B cell (primary cell): Measurements from ENCODE around the gene TSHZ3.

ENCODE experiments used
- EZH2 ChIP-seq: IDR thresholded peaks from 2 replicates; pipeline ENCODE4 v1.6.1; 2012; ENCODE audit warnings: borderline replicate concordance, low read depth, mild to moderate bottlenecking, moderate library complexity, low read length; ENCODE audit not compliant: insufficient read depth, poor library complexity, severe bottlenecking
- TF ChIP-seq, protein P1 (sequence below): fragments of 200-600 bp; IDR thresholded peaks from one replicate; pipeline ENCODE4 v1.8.0; 2022; ENCODE audit warnings: antibody characterized with exemption, mild to moderate bottlenecking

DNA sequence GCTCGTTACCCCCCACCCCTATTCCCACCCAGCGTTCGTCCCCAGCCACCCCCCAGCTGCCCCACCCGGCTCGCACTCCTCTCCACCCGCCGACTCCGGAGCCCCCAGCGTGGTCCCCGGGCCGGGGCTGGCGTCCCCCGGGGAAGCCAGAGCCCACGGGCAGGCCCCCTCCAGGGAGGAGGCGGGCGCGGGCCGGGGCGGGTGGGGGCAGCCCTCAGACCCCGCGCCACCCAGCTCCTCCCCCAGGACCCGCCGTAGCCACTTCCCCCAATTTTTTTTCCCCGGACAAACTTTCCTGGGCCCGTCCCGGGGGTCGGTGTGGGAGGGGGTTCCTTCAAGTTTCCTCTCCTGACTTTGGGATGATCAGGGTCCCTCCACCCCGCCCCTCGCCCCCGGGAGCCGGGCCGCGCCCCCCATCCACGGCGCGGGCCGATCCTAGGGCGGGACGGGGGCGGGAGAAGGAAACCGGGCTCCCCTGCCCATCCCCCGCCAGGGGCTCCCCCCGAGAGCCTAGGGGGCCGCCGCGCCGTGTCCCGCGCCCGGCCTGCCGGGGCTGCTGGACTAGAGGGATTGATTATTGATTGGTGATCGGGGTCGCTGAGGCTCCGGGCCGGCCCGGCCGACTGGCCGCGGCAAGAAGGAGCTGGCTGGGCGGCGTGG is 927 bp upstream of the TSHZ3 start:
- TF ChIP-seq, protein P1, sequence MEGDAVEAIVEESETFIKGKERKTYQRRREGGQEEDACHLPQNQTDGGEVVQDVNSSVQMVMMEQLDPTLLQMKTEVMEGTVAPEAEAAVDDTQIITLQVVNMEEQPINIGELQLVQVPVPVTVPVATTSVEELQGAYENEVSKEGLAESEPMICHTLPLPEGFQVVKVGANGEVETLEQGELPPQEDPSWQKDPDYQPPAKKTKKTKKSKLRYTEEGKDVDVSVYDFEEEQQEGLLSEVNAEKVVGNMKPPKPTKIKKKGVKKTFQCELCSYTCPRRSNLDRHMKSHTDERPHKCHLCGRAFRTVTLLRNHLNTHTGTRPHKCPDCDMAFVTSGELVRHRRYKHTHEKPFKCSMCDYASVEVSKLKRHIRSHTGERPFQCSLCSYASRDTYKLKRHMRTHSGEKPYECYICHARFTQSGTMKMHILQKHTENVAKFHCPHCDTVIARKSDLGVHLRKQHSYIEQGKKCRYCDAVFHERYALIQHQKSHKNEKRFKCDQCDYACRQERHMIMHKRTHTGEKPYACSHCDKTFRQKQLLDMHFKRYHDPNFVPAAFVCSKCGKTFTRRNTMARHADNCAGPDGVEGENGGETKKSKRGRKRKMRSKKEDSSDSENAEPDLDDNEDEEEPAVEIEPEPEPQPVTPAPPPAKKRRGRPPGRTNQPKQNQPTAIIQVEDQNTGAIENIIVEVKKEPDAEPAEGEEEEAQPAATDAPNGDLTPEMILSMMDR = no peak
- no peak for TF ChIP-seq EZH2
